ENCODE measurements around the gene EXOSC6.
"Not testable (repeated sequence)": the region's sequence is repeated elsewhere in the genome, so short reads cannot be mapped to it uniquely, and the experiment has no call there.

Gene EXOSC6

DNA sequence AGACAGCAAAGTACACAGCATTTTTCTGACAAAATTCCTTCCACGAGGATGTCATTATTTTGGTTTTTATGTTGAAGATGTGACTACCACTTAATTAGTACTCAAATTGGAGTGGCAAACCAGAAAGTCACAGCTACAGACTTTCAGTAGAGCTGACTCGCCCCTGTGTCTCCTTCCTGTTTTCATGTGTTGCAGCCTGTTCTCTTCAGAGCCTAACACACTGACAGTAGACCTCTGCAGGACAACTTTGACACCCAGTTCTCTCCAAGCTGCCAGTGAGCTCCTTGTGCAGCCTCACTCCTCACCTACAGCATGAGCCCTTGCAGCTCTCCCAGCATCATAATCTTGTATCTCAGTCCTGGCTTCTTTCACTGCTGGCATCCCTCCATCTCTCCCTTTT lies 29.2 kb downstream of the EXOSC6 start:
- not testable (repeated sequence) for H3K27ac ChIP-seq (ENCODE audit: low read length); H3K9ac ChIP-seq (ENCODE audit: low read depth, low read length); H3K9me3 ChIP-seq (ENCODE audit: insufficient read depth, low read depth, low read length); H3K4me1 ChIP-seq (ENCODE audit: insufficient read depth, low read length); H3K27me3 ChIP-seq (ENCODE audit: insufficient read depth, low read length); H3K4me3 ChIP-seq (ENCODE audit: low read length)
- peaks cover 22% of the 10 kb centered on the region for H3K36me3 ChIP-seq (ENCODE audit: insufficient read depth, low read depth, low read length)

DNA sequence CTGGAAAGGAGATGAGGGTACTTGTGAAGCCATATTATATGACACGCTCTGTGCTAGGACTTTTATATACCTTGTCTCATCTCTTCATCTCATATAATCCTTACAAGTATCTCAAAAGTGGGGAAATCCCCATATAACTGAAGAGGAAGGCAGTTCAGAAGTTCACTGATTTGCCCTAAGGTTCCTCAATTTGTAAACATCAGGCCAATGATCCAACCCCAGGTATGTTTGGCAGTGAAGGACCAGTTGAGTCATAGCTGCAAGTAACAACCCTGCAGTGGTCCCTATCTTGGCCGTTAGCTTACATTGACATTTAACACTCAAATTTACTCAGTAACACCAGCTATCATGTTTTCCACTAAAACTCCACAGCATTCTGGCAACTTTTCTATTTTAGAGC lies 33.2 kb downstream of the EXOSC6 start:
- H3K27ac ChIP-seq (ENCODE audit: low read length); H3K9me3 ChIP-seq (ENCODE audit: insufficient read depth, low read depth, low read length); H3K4me1 ChIP-seq (ENCODE audit: insufficient read depth, low read length); H3K27me3 ChIP-seq (ENCODE audit: insufficient read depth, low read length); H3K4me3 ChIP-seq (ENCODE audit: low read length); H3K9ac ChIP-seq (ENCODE audit: low read depth, low read length): not testable (repeated sequence)
- H3K36me3 ChIP-seq (ENCODE audit: insufficient read depth, low read depth, low read length), result peaks cover 11% of the 10 kb centered on the region

DNA sequence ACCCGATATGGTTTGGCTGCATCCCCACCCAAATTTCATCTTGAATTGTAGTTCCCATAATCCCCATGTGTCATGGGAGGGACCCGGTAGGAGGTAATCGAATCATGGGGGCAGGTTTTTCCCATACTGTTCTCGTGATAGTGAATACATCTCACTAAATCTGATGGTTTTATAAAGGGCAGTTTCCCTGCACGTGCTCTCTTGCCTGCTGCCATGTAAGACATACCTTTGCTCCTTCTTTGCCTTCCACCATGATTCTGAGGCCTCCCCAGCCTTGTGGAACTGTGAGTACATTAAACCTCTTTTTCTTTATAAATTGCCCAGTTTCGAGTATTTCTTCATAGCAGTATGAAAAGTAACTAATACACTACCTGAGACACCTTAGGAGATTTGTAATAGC lies 45.4 kb downstream of the EXOSC6 start:
- not testable (repeated sequence) for H3K27ac ChIP-seq (ENCODE audit: low read length); H3K4me3 ChIP-seq (ENCODE audit: low read length); H3K9ac ChIP-seq (ENCODE audit: low read depth, low read length); H3K36me3 ChIP-seq (ENCODE audit: insufficient read depth, low read depth, low read length); H3K4me1 ChIP-seq (ENCODE audit: insufficient read depth, low read length); H3K27me3 ChIP-seq (ENCODE audit: insufficient read depth, low read length); H3K9me3 ChIP-seq (ENCODE audit: insufficient read depth, low read depth, low read length)

DNA sequence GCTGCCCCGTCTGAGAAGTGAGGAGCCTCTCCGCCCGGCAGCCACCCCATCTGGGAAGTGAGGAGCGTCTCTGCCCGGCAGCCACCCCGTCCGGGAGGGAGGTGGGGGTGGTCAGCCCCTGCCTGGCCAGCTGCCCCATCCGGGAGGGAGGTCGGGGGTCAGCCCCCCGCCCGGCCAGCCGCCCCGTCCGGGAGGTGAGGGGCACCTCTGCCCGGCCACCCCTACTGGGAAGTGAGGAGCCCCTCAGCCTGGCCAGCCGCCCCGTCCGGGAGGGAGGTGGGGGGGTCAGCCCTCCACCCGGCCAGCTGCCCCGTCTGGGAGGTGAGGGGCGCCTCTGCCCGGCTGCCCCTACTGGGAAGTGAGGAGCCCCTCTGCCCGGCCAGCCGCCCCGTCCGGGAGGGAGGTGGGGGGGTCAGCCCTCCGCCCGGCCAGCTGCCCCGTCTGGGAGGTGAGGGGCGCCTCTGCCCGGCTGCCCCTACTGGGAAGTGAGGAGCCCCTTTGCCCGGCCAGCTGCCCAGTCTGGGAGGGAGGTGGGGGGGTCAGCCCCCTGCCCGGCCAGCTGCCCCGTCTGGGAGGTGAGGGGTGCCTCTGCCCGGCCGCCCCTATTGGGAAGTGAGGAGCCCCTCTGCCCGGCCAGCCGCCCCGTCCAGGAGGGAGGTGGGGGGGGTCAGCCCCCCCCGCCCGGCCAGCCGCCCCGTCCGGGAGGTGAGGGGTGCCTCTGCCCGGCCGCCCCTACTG lies 46.9 kb downstream of the EXOSC6 start:
- not testable (repeated sequence) for H3K4me1 ChIP-seq (ENCODE audit: insufficient read depth, low read length); H3K4me3 ChIP-seq (ENCODE audit: low read length); H3K27me3 ChIP-seq (ENCODE audit: insufficient read depth, low read length); H3K36me3 ChIP-seq (ENCODE audit: insufficient read depth, low read depth, low read length); H3K27ac ChIP-seq (ENCODE audit: low read length); H3K9me3 ChIP-seq (ENCODE audit: insufficient read depth, low read depth, low read length); H3K9ac ChIP-seq (ENCODE audit: low read depth, low read length)

DNA sequence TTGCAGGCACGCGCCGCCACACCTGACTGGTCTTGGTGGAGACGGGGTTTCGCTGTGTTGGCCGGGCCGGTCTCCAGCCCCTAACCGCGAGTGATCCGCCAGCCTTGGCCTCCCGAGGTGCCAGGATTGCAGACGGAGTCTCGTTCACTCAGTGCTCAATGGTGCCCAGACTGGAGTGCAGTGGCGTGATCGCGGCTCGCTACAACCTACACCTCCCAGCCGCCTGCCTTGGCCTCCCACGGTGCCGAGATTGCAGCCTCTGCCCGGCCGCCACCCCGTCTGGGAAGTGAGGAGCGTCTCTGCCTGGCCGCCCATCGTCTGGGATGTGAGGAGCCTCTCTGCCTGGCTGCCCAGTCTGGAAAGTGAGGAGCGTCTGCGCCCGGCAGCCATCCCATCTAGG lies 47.7 kb downstream of the EXOSC6 start:
- H3K27me3 ChIP-seq (ENCODE audit: insufficient read depth, low read length); H3K36me3 ChIP-seq (ENCODE audit: insufficient read depth, low read depth, low read length); H3K9me3 ChIP-seq (ENCODE audit: insufficient read depth, low read depth, low read length); H3K4me1 ChIP-seq (ENCODE audit: insufficient read depth, low read length); H3K9ac ChIP-seq (ENCODE audit: low read depth, low read length); H3K4me3 ChIP-seq (ENCODE audit: low read length); H3K27ac ChIP-seq (ENCODE audit: low read length): not testable (repeated sequence)

DNA sequence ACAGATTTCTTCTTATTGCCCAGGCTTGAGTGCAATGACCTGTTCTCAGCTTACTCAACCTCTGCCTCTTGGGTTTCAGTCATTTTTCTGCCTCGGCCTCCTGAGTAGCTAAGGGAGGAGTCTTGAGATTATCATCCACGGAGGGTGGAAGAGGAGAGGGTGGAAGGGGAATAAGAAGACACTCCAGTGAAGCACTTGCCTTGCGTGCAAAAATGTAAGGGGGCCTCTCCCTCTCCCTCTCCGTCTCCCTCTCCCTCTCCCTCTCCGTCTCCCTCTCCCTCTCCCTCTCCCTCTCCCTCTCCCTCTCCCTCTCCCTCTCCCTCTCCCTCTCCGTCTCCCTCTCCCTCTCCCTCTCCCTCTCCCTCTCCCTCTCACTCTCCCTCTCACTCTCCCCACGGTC lies 48.2 kb downstream of the EXOSC6 start:
- H3K27me3 ChIP-seq (ENCODE audit: insufficient read depth, low read length); H3K9ac ChIP-seq (ENCODE audit: low read depth, low read length); H3K4me1 ChIP-seq (ENCODE audit: insufficient read depth, low read length); H3K9me3 ChIP-seq (ENCODE audit: insufficient read depth, low read depth, low read length); H3K36me3 ChIP-seq (ENCODE audit: insufficient read depth, low read depth, low read length); H3K4me3 ChIP-seq (ENCODE audit: low read length); H3K27ac ChIP-seq (ENCODE audit: low read length): not testable (repeated sequence)

DNA sequence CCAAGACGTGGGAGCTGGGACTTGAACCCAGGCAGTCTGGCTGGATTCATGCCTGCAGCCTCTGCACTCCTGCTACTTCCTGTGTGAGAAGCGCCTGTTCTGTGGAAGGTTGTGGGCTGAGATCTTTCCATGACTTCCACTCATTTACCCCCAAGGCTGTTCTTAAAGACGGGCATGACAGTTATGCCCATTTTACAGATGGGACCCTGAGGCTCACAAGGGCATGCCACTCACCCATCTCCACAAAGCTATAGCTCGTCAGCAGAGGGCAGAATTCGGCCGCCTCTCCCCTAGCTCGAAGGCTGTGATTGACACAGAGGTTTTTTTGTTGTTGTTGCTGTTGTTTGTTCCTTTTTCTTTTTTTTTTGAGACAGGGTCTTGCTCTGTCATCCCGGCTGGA lies 51.7 kb downstream of the EXOSC6 start:
- not testable (repeated sequence) for H3K9me3 ChIP-seq (ENCODE audit: insufficient read depth, low read depth, low read length); H3K27me3 ChIP-seq (ENCODE audit: insufficient read depth, low read length); H3K36me3 ChIP-seq (ENCODE audit: insufficient read depth, low read depth, low read length); H3K9ac ChIP-seq (ENCODE audit: low read depth, low read length); H3K27ac ChIP-seq (ENCODE audit: low read length); H3K4me1 ChIP-seq (ENCODE audit: insufficient read depth, low read length); H3K4me3 ChIP-seq (ENCODE audit: low read length)

DNA sequence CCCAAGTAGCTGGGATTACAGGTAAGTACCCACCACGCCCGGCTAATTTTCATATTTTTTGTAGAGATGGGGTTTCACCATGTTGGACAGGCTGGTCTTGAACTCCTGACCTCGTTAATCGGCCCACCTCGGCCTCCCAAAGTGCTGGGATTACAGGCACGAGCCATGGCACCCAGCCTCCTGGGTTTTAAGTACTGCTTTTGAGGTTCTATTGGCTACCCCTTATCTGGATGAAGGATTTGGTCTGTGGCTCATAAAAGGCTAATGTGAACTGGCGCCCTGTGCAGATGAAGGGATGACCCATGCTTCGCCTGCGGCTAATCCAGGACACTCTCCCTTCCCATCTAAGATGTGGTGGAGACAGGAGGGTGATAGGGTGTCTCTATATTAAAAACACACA lies 52.6 kb downstream of the EXOSC6 start:
- not testable (repeated sequence) for H3K27ac ChIP-seq (ENCODE audit: low read length); H3K4me3 ChIP-seq (ENCODE audit: low read length); H3K36me3 ChIP-seq (ENCODE audit: insufficient read depth, low read depth, low read length); H3K4me1 ChIP-seq (ENCODE audit: insufficient read depth, low read length); H3K9me3 ChIP-seq (ENCODE audit: insufficient read depth, low read depth, low read length); H3K27me3 ChIP-seq (ENCODE audit: insufficient read depth, low read length); H3K9ac ChIP-seq (ENCODE audit: low read depth, low read length)

DNA sequence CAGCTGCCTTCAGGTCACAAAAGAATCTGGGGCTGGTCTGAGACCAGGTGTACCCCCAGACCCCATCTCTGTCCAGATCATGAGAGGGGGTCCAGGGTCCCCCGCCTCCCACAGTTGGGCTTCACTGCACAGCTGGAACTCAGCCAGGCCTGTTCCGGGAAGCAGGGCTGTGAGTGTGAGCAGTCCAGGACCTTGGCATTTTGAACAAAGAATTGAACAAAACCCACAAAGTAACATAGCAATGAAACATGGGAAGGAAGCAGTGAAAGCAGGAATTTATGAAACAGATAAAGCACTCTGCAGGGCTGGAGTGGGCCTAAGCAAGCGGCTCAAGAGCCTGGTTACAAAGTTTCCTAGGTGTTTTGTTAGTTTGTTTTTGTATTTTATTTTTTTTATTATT lies 53.1 kb downstream of the EXOSC6 start:
- H3K27ac ChIP-seq (ENCODE audit: low read length); H3K4me1 ChIP-seq (ENCODE audit: insufficient read depth, low read length); H3K36me3 ChIP-seq (ENCODE audit: insufficient read depth, low read depth, low read length); H3K27me3 ChIP-seq (ENCODE audit: insufficient read depth, low read length); H3K9ac ChIP-seq (ENCODE audit: low read depth, low read length); H3K4me3 ChIP-seq (ENCODE audit: low read length); H3K9me3 ChIP-seq (ENCODE audit: insufficient read depth, low read depth, low read length): not testable (repeated sequence)

DNA sequence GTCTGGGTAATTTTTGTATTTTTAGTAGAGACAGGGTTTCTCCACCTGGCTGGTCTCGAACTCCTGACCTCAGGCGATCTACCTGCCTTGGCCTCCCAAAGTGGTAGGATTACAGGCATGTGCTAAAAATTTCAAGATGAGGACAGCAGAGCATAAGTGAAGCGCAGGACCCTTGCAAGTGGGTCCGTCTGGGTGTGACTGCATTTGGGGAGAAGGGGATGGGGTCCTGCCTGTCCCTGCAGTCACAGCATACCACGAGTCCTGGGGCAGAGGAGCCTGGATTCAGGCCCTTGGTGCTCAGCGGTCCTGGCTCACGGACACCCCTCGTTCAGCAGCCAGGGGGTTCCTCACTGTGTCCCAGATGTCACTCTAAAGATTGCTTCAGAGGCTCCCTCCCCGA lies 53.5 kb downstream of the EXOSC6 start:
- H3K9ac ChIP-seq (ENCODE audit: low read depth, low read length); H3K36me3 ChIP-seq (ENCODE audit: insufficient read depth, low read depth, low read length); H3K4me1 ChIP-seq (ENCODE audit: insufficient read depth, low read length); H3K27ac ChIP-seq (ENCODE audit: low read length); H3K9me3 ChIP-seq (ENCODE audit: insufficient read depth, low read depth, low read length); H3K4me3 ChIP-seq (ENCODE audit: low read length); H3K27me3 ChIP-seq (ENCODE audit: insufficient read depth, low read length): not testable (repeated sequence)

DNA sequence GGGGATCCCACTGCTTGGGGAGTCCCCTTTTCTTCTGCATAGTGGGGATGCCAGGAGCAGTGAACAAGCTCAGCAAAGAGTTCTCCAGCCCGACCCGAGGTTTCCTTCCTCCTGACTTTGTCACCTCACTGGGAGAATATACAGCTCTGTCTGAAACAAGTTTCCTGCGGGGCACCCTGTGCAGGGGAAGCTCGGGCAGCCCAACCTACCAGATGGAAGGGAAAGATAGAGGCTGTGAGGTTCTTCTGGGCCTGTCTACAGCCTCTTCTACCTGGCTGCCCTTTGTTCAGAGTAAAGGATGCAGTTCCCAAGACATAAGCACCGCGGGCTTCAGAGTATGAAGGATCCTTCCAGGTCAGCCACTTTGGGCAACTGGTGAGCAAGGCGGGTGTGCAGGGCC lies 54.1 kb downstream of the EXOSC6 start:
- H3K27me3 ChIP-seq (ENCODE audit: insufficient read depth, low read length); H3K4me3 ChIP-seq (ENCODE audit: low read length); H3K36me3 ChIP-seq (ENCODE audit: insufficient read depth, low read depth, low read length); H3K27ac ChIP-seq (ENCODE audit: low read length); H3K9me3 ChIP-seq (ENCODE audit: insufficient read depth, low read depth, low read length); H3K4me1 ChIP-seq (ENCODE audit: insufficient read depth, low read length); H3K9ac ChIP-seq (ENCODE audit: low read depth, low read length): not testable (repeated sequence)

Measured in iPS-20b (cell line).